ENCODE results near the gene EPG5. TPM values are rescaled to one million over a fixed set of nuclear protein-coding genes. Genes with fewer than 3 reads are reported as not detected.

The EPG5 gene
- polyA plus RNA-seq, 1 experiment: 37.8 TPM

- POLR2A ChIA-PET: no interaction called here
- TF ChIP-seq, protein P1, sequence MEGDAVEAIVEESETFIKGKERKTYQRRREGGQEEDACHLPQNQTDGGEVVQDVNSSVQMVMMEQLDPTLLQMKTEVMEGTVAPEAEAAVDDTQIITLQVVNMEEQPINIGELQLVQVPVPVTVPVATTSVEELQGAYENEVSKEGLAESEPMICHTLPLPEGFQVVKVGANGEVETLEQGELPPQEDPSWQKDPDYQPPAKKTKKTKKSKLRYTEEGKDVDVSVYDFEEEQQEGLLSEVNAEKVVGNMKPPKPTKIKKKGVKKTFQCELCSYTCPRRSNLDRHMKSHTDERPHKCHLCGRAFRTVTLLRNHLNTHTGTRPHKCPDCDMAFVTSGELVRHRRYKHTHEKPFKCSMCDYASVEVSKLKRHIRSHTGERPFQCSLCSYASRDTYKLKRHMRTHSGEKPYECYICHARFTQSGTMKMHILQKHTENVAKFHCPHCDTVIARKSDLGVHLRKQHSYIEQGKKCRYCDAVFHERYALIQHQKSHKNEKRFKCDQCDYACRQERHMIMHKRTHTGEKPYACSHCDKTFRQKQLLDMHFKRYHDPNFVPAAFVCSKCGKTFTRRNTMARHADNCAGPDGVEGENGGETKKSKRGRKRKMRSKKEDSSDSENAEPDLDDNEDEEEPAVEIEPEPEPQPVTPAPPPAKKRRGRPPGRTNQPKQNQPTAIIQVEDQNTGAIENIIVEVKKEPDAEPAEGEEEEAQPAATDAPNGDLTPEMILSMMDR (IDR thresholded peaks at IDR 0.05; ENCODE audit: insufficient read depth, low read depth, low read length): no peak
- Histone ChIP-seq H3K36me3 (ENCODE audit: control insufficient read depth, insufficient read depth, low read length) (0 out of 2 replicates have a peak, but pooled peaks cover 2% of the 10 kb centered on the region), H3K27me3 (ENCODE audit: control insufficient read depth, insufficient read depth, low read length) (no peaks in the 10 kb centered on the region), H3K4me3 (ENCODE audit: low read depth, low read length) (no peak overlapping the region)
- DNase-seq (ENCODE audit: low read depth): no peak
- CTCF ChIA-PET: no interaction called here
These were observed 33.9 kb upstream of the EPG5 start for GRCh38 chr18:46001074-46001473.

GRCh38 chr18:45999536-45999935 is 32.4 kb upstream of the EPG5 start:
- ChIA-PET CTCF (interaction anchor here (0.7 to 1.0 kb wide), 2 partner anchors 25 to 74 kb away, joined by 3 read pairs; no protein-coding TSS in a partner anchor), POLR2A (no interaction called here)

DNA sequence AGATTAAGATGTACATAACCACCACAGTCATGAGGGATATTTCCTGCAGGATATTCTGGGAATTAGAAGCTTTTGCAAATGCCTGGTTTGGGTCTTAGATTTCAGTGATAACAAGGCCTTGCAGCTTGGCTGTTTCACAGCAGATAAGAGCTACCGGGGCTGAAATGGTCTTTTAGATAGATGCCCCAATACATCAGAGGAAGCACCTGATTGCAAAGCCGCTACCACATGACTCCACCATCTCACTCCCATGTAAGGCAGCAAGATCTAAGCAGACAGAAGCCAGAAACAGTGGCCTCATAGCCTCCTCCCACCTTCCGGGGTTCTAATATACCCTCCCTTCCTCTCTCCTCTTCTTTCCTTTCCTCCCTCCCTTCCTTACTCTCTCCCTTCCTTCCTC is 31.1 kb upstream of the EPG5 start:
- Histone ChIP-seq H3K36me3 (ENCODE audit: control insufficient read depth, insufficient read depth, low read length) (0 out of 2 replicates have a peak, but pooled peaks cover 2% of the 10 kb centered on the region), H3K27me3 (ENCODE audit: control insufficient read depth, insufficient read depth, low read length) (no peaks in the 10 kb centered on the region), H3K4me3 (ENCODE audit: low read depth, low read length) (no peak overlapping the region)
- POLR2A ChIA-PET: no interaction called here
- CTCF ChIA-PET: interaction anchor here (1.0 to 1.2 kb wide), 2 partner anchors 9 to 24 kb away, joined by 3 read pairs; no protein-coding TSS in a partner anchor
- TF ChIP-seq, protein P1 (IDR thresholded peaks at IDR 0.05; ENCODE audit: insufficient read depth, low read depth, low read length): no peak
- no peak for DNase-seq (ENCODE audit: low read depth)

More at GRCh38 chr18:45999536-45999935, 32.4 kb upstream of the EPG5 start:
- TF ChIP-seq, protein P1 (IDR thresholded peaks at IDR 0.05; ENCODE audit: insufficient read depth, low read depth, low read length): no peak
- Histone ChIP-seq H3K27me3 (ENCODE audit: control insufficient read depth, insufficient read depth, low read length) (no peaks in the 10 kb centered on the region), H3K4me3 (ENCODE audit: low read depth, low read length) (no peak overlapping the region), H3K36me3 (ENCODE audit: control insufficient read depth, insufficient read depth, low read length) (0 out of 2 replicates have a peak, but pooled peaks cover 2% of the 10 kb centered on the region)
- DNase-seq (ENCODE audit: low read depth): no peak

GRCh38 chr18:45997700-45998151 is 30.6 kb upstream of the EPG5 start:
- 0 out of 2 replicates have a peak, but pooled peaks cover 2% of the 10 kb centered on the region for H3K36me3 ChIP-seq (ENCODE audit: control insufficient read depth, insufficient read depth, low read length)
- POLR2A ChIA-PET: no interaction called here
- CTCF ChIA-PET: interaction anchor here (1.0 to 1.2 kb wide), 2 partner anchors 9 to 24 kb away, joined by 3 read pairs; no protein-coding TSS in a partner anchor
- TF ChIP-seq, protein P1 (IDR thresholded peaks at IDR 0.05; ENCODE audit: insufficient read depth, low read depth, low read length): no peak
- no peak for DNase-seq (ENCODE audit: low read depth)
- no peaks in the 10 kb centered on the region for H3K27me3 ChIP-seq (ENCODE audit: control insufficient read depth, insufficient read depth, low read length)
- H3K4me3 ChIP-seq (ENCODE audit: low read depth, low read length): no peak overlapping the region

GRCh38 chr18:45995461-45995860 is 28.3 kb upstream of the EPG5 start:
- DNase-seq (ENCODE audit: low read depth): no peak
- Histone ChIP-seq H3K4me3 (ENCODE audit: low read depth, low read length) (no peak overlapping the region), H3K36me3 (ENCODE audit: control insufficient read depth, insufficient read depth, low read length) (0 out of 2 replicates have a peak, but pooled peaks cover 4% of the 10 kb centered on the region), H3K27me3 (ENCODE audit: control insufficient read depth, insufficient read depth, low read length) (no peaks in the 10 kb centered on the region)
- POLR2A ChIA-PET: no interaction called here
- CTCF ChIA-PET: no interaction called here
- TF ChIP-seq, protein P1 (IDR thresholded peaks at IDR 0.05; ENCODE audit: insufficient read depth, low read depth, low read length): no peak

Measured in BJ (cell line).